ENCODE results near the gene OR2M7.

DNA sequence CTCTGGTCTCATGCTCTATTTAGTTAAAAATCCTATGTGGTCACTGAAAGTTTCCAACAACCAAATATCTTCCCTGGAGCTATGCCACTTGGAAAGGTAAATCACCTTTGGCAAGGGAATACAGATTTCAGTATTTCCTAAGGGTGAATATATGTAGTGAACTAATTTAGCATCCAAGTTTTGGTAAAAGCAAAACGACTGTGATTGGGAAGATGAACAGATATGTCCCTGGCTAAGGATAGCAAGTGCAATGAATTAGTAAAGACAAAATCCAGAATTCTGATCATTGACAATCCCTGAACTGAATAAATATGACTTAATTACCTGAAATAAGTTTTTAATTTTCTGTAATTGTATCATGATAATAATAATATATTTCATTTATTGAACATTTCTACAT is 46.5 kb downstream of the OR2M7 start, which contains the start of gene OR2T33:
- TF ChIP-seq, protein P1, sequence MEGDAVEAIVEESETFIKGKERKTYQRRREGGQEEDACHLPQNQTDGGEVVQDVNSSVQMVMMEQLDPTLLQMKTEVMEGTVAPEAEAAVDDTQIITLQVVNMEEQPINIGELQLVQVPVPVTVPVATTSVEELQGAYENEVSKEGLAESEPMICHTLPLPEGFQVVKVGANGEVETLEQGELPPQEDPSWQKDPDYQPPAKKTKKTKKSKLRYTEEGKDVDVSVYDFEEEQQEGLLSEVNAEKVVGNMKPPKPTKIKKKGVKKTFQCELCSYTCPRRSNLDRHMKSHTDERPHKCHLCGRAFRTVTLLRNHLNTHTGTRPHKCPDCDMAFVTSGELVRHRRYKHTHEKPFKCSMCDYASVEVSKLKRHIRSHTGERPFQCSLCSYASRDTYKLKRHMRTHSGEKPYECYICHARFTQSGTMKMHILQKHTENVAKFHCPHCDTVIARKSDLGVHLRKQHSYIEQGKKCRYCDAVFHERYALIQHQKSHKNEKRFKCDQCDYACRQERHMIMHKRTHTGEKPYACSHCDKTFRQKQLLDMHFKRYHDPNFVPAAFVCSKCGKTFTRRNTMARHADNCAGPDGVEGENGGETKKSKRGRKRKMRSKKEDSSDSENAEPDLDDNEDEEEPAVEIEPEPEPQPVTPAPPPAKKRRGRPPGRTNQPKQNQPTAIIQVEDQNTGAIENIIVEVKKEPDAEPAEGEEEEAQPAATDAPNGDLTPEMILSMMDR (conservative IDR thresholded peaks at IDR 0.05): no peak
- no peak for TF ChIP-seq ZFX (IDR thresholded peaks at IDR 0.05)

Data from C4-2B (cell line).